ENCODE data around the gene CDK5RAP2.
"Not testable (repeated sequence)": the region's sequence is repeated elsewhere in the genome, so short reads cannot be mapped to it uniquely, and the experiment has no call there.

The CDK5RAP2 gene

DNA sequence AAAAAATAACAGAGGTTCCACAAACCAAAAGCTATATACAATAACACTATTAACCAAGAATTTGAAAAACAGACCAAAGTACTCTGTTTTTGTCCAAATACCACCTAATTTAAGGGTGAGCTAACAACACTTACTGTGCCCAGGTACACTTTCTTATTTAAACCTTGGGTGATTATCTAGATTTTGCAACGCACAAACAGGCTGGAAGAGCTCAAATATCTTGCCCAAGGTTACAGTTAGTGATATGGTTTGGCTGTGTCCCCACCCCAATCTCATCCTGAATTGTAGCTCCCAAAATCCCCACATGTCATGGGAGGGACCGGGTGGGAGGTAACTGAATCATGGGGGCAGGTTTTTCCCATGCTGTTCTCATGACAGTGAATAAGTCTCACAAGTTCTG is 58.9 kb downstream of the CDK5RAP2 start:
- no peak overlapping the region for H3K4ac ChIP-seq (ENCODE audit: low read depth, low read length)
- no peaks in the 10 kb centered on the region for H3K4me1 ChIP-seq (ENCODE audit: control insufficient read depth in 1 of 2, insufficient read depth in 2 of 2, low read length in 2 of 2)
- H4K8ac ChIP-seq (ENCODE audit: low read depth, low read length), result no peak overlapping the region
- H2BK12ac ChIP-seq (ENCODE audit: low read length), result no peak overlapping the region
- H3K79me1 ChIP-seq (ENCODE audit: low read length), result no peaks in the 10 kb centered on the region
- no peak overlapping the region for H3K4me3 ChIP-seq (ENCODE audit: low read depth, low read length)
- H3K36me3 ChIP-seq (ENCODE audit: control insufficient read depth in 1 of 2, insufficient read depth in 2 of 2, low read length in 2 of 2), result peaks cover 15 to 29% of the 10 kb centered on the region in 2 experiments
- no peak for DNase-seq
- H2BK120ac ChIP-seq (ENCODE audit: insufficient read depth, low read length, poor library complexity), result no peak overlapping the region
- H2AK5ac ChIP-seq (ENCODE audit: low read length), result no peak overlapping the region
- no peak overlapping the region for H3K14ac ChIP-seq (ENCODE audit: low read length)
- no peaks in the 10 kb centered on the region for H3K79me2 ChIP-seq (ENCODE audit: control insufficient read depth, insufficient read depth, low read length, poor library complexity)
- H3K23ac ChIP-seq (ENCODE audit: low read length), result no peak overlapping the region
- H3K18ac ChIP-seq (ENCODE audit: low read length), result no peak overlapping the region
- H4K91ac ChIP-seq (ENCODE audit: low read depth, low read length), result no peak overlapping the region
- H3K27ac ChIP-seq (ENCODE audit: low read depth, low read length), result no peak overlapping the region
- no CpG with 5 or more reads among the region's 2 CpGs for WGBS (ENCODE audit: extremely low coverage, insufficient coverage, insufficient read length)
- no peak overlapping the region for H2BK5ac ChIP-seq (ENCODE audit: low read depth, low read length, poor library complexity)
- no peak overlapping the region for H3K9ac ChIP-seq (ENCODE audit: low read length)
- H2AFZ ChIP-seq (ENCODE audit: insufficient read depth, low read length, poor library complexity), result no peak overlapping the region
- no peak overlapping the region for H4K12ac ChIP-seq (ENCODE audit: low read depth, low read length)
- no peak overlapping the region for H3K4me2 ChIP-seq (ENCODE audit: low read length)
- H3K9me3 ChIP-seq (ENCODE audit: insufficient read depth, low read depth, low read length), result no peaks in the 10 kb centered on the region
- no peaks in the 10 kb centered on the region for H3K27me3 ChIP-seq (ENCODE audit: insufficient read depth, low read length)

GRCh38 chr9:120515996-120516395 is 64.0 kb downstream of the CDK5RAP2 start:
- not testable (repeated sequence) for H3K9me3 ChIP-seq (ENCODE audit: insufficient read depth, low read depth, low read length); H3K4ac ChIP-seq (ENCODE audit: low read depth, low read length); H4K91ac ChIP-seq (ENCODE audit: low read depth, low read length); H3K79me1 ChIP-seq (ENCODE audit: low read length); H2BK120ac ChIP-seq (ENCODE audit: insufficient read depth, low read length, poor library complexity); H2BK5ac ChIP-seq (ENCODE audit: low read depth, low read length, poor library complexity); H3K27me3 ChIP-seq (ENCODE audit: insufficient read depth, low read length); H2BK12ac ChIP-seq (ENCODE audit: low read length); H3K9ac ChIP-seq (ENCODE audit: low read length); H2AFZ ChIP-seq (ENCODE audit: insufficient read depth, low read length, poor library complexity); H3K23ac ChIP-seq (ENCODE audit: low read length); DNase-seq; H3K4me3 ChIP-seq (ENCODE audit: low read depth, low read length); H3K27ac ChIP-seq (ENCODE audit: low read depth, low read length); H3K14ac ChIP-seq (ENCODE audit: low read length); H3K4me2 ChIP-seq (ENCODE audit: low read length); H3K18ac ChIP-seq (ENCODE audit: low read length); H4K12ac ChIP-seq (ENCODE audit: low read depth, low read length); H2AK5ac ChIP-seq (ENCODE audit: low read length); H3K79me2 ChIP-seq (ENCODE audit: control insufficient read depth, insufficient read depth, low read length, poor library complexity); H4K8ac ChIP-seq (ENCODE audit: low read depth, low read length); H3K4me1 ChIP-seq (ENCODE audit: control insufficient read depth in 1 of 2, insufficient read depth in 2 of 2, low read length in 2 of 2)
- H3K36me3 ChIP-seq (ENCODE audit: control insufficient read depth in 1 of 2, insufficient read depth in 2 of 2, low read length in 2 of 2), result peaks cover 7 to 13% of the 10 kb centered on the region in 2 experiments
- no CpG with 5 or more reads among the region's 4 CpGs for WGBS (ENCODE audit: extremely low coverage, insufficient coverage, insufficient read length)

GRCh38 chr9:120515481-120515880 is 64.5 kb downstream of the CDK5RAP2 start:
- not testable (repeated sequence) for H3K27me3 ChIP-seq (ENCODE audit: insufficient read depth, low read length); H2BK120ac ChIP-seq (ENCODE audit: insufficient read depth, low read length, poor library complexity); H3K79me2 ChIP-seq (ENCODE audit: control insufficient read depth, insufficient read depth, low read length, poor library complexity); H3K4me3 ChIP-seq (ENCODE audit: low read depth, low read length); H3K4ac ChIP-seq (ENCODE audit: low read depth, low read length); H4K12ac ChIP-seq (ENCODE audit: low read depth, low read length); H3K4me2 ChIP-seq (ENCODE audit: low read length); H2AFZ ChIP-seq (ENCODE audit: insufficient read depth, low read length, poor library complexity); H3K14ac ChIP-seq (ENCODE audit: low read length); H3K79me1 ChIP-seq (ENCODE audit: low read length); DNase-seq; H4K8ac ChIP-seq (ENCODE audit: low read depth, low read length); H2BK12ac ChIP-seq (ENCODE audit: low read length); H3K18ac ChIP-seq (ENCODE audit: low read length); H2AK5ac ChIP-seq (ENCODE audit: low read length); H3K4me1 ChIP-seq (ENCODE audit: control insufficient read depth in 1 of 2, insufficient read depth in 2 of 2, low read length in 2 of 2); H3K23ac ChIP-seq (ENCODE audit: low read length); H4K91ac ChIP-seq (ENCODE audit: low read depth, low read length); H2BK5ac ChIP-seq (ENCODE audit: low read depth, low read length, poor library complexity); H3K9me3 ChIP-seq (ENCODE audit: insufficient read depth, low read depth, low read length); H3K27ac ChIP-seq (ENCODE audit: low read depth, low read length); H3K9ac ChIP-seq (ENCODE audit: low read length)
- H3K36me3 ChIP-seq (ENCODE audit: control insufficient read depth in 1 of 2, insufficient read depth in 2 of 2, low read length in 2 of 2), result peaks cover 7 to 13% of the 10 kb centered on the region in 2 experiments
- WGBS (ENCODE audit: extremely low coverage, insufficient coverage, insufficient read length), result no CpG with 5 or more reads among the region's 3 CpGs

DNA sequence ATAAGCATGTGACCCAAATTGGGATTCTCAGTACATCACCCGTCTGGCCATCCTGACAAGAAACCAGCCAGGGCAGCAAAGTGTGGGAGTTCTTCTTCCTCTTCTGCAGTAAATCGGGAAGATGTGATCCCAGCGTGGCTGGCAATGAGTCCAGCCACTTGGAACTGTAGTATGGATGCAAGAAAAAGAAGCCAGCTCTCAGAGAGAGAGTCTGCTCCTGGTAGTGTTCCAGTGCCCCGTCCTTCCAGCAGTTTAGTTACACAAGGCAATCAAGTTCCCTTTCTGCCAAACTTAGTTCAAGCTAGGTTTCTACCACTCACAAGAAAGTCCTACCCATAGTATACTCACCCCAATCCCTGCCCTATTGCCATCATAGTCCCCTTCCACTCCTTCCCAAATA is 65.6 kb downstream of the CDK5RAP2 start:
- Histone ChIP-seq H3K79me2 (ENCODE audit: control insufficient read depth, insufficient read depth, low read length, poor library complexity) (no peaks in the 10 kb centered on the region), H3K9me3 (ENCODE audit: insufficient read depth, low read depth, low read length) (no peaks in the 10 kb centered on the region), H2AFZ (ENCODE audit: insufficient read depth, low read length, poor library complexity) (no peak overlapping the region), H3K36me3 (ENCODE audit: control insufficient read depth in 1 of 2, insufficient read depth in 2 of 2, low read length in 2 of 2) (peaks cover 7 to 13% of the 10 kb centered on the region in 2 experiments), H3K27ac (ENCODE audit: low read depth, low read length) (no peak overlapping the region), H4K91ac (ENCODE audit: low read depth, low read length) (no peak overlapping the region), H3K9ac (ENCODE audit: low read length) (no peak overlapping the region), H2AK5ac (ENCODE audit: low read length) (no peak overlapping the region), H3K4me2 (ENCODE audit: low read length) (no peak overlapping the region), H3K4me3 (ENCODE audit: low read depth, low read length) (no peak overlapping the region), H2BK12ac (ENCODE audit: low read length) (no peak overlapping the region), H2BK5ac (ENCODE audit: low read depth, low read length, poor library complexity) (no peak overlapping the region), H4K8ac (ENCODE audit: low read depth, low read length) (no peak overlapping the region), H4K12ac (ENCODE audit: low read depth, low read length) (no peak overlapping the region), H3K23ac (ENCODE audit: low read length) (no peak overlapping the region), H3K27me3 (ENCODE audit: insufficient read depth, low read length) (no peaks in the 10 kb centered on the region), H3K18ac (ENCODE audit: low read length) (no peak overlapping the region), H3K4me1 (ENCODE audit: control insufficient read depth in 1 of 2, insufficient read depth in 2 of 2, low read length in 2 of 2) (peaks cover 0 to 3% of the 10 kb centered on the region in 2 experiments), H2BK120ac (ENCODE audit: insufficient read depth, low read length, poor library complexity) (no peak overlapping the region), H3K4ac (ENCODE audit: low read depth, low read length) (no peak overlapping the region), H3K79me1 (ENCODE audit: low read length) (no peaks in the 10 kb centered on the region), H3K14ac (ENCODE audit: low read length) (no peak overlapping the region)
- no CpG with 5 or more reads among the region's 4 CpGs for WGBS (ENCODE audit: extremely low coverage, insufficient coverage, insufficient read length)
- no peak for DNase-seq
